Measurements from ENCODE around the gene APLP2. TPM values are rescaled to one million over a fixed set of nuclear protein-coding genes. Genes with fewer than 3 reads are reported as not detected.

The APLP2 gene
- total RNA-seq, 1 donor: 278 TPM

DNA sequence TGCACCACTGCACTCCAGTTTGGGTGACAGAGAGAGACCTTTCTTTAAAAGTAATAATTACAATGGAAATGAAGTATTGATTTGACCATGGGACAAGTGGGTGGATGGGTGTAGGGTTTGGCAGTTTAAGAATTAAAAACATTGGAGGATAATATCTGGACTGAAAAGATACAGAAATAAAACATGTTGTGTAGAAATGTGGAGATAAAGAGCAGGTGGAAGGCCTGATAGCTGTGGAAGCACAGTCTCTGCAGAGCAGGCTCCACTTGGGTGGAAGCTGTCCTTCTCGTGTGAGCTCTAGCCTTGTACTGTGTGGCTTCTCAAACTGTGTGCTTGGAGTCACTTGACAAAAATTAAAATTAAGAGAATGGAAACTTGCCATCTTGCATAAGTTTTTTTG is 25.6 kb downstream of the APLP2 start:
- TF ChIP-seq CTCF (IDR thresholded peaks at IDR 0.05; ENCODE audit: insufficient read depth, low read depth, low read length): no peak
- H3K4me3 ChIP-seq (ENCODE audit: low read depth, low read length): no peak overlapping the region
- no peak for DNase-seq (ENCODE audit: low read depth)

GRCh38 chr11:130096042-130096441 is 26.3 kb downstream of the APLP2 start:
- TF ChIP-seq CTCF (IDR thresholded peaks at IDR 0.05; ENCODE audit: insufficient read depth, low read depth, low read length): no peak
- no peak for DNase-seq (ENCODE audit: low read depth)
- no peak overlapping the region for H3K4me3 ChIP-seq (ENCODE audit: low read depth, low read length)

DNA sequence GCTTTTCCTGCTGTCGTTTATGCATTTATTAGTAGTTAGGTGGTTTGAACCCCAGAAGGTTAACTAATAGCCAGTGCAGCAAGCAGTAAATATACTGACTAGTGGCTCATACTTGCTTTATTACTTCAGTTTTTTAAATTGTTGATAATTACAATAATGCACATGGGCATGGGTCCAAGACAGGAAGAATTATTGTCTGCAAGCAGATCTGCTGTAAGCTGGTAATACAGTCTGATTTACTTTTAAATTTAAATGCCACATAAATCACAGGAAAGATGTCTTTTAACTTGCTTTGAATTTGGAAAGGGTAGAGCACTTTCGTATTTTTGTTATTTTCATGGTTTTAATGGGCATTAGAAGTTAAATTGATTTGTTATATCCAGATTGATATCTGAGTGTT is 27.1 kb downstream of the APLP2 start:
- H3K4me3 ChIP-seq (ENCODE audit: low read depth, low read length): no peak overlapping the region
- DNase-seq (ENCODE audit: low read depth): no peak
- no peak for TF ChIP-seq CTCF (IDR thresholded peaks at IDR 0.05; ENCODE audit: insufficient read depth, low read depth, low read length)

GRCh38 chr11:130097285-130097684 is 27.6 kb downstream of the APLP2 start:
- DNase-seq (ENCODE audit: low read depth): no peak
- no peak overlapping the region for H3K4me3 ChIP-seq (ENCODE audit: low read depth, low read length)
- no peak for TF ChIP-seq CTCF (IDR thresholded peaks at IDR 0.05; ENCODE audit: insufficient read depth, low read depth, low read length)

DNA sequence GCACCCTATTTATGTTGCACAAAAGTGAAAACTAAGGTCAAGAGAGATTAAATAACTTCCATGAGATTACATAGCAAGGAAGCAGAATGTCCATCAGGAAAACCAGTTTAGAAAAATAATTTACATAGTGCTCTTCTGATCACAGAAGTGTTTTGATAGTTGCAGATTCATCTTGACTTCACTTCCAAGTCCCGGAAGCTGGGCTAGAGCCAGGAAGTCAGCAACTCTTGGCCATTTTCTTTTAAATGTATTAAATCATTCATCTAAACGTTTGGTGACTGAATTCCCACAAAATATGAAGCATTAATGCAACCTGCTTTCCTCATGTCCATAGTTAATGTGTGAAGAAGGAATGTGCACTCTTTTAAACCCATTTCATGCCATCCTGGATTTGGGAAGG is 29.7 kb downstream of the APLP2 start:
- no peak for TF ChIP-seq CTCF (IDR thresholded peaks at IDR 0.05; ENCODE audit: insufficient read depth, low read depth, low read length)
- DNase-seq (ENCODE audit: low read depth): no peak
- H3K4me3 ChIP-seq (ENCODE audit: low read depth, low read length): no peak overlapping the region

- H3K4me3 ChIP-seq (ENCODE audit: low read depth, low read length): no peak overlapping the region
- no peak for DNase-seq (ENCODE audit: low read depth)
- TF ChIP-seq CTCF (IDR thresholded peaks at IDR 0.05; ENCODE audit: insufficient read depth, low read depth, low read length): no peak
Observed at GRCh38 chr11:130100381-130101095, 30.8 kb downstream of the APLP2 start.

- no peak for DNase-seq (ENCODE audit: low read depth)
Observed at GRCh38 chr11:130101661-130102060, 32.0 kb downstream of the APLP2 start.

More at GRCh38 chr11:130101661-130102060, 32.0 kb downstream of the APLP2 start:
- TF ChIP-seq CTCF (IDR thresholded peaks at IDR 0.05; ENCODE audit: insufficient read depth, low read depth, low read length): no peak
- no peak overlapping the region for H3K4me3 ChIP-seq (ENCODE audit: low read depth, low read length)

All from fibroblast of villous mesenchyme (primary cell).